GM10248 (cell line): Measurements from ENCODE around the gene CRTC1.

Source experiments
- CTCF ChIA-PET: fragments of 300-600 bp; sonication (Branson Sonifier 250); formaldehyde crosslinking; extraction: SDS; loops from one replicate; lab custom pipeline; 2021; ENCODE audit warnings: antibody characterized with exemption; lab: Yijun Ruan, JAX
- POLR2A ChIA-PET: fragments of 350-650 bp; sonication (Branson Sonifier 250); formaldehyde crosslinking; extraction: SDS; loops from one replicate; lab custom pipeline; 2020; ENCODE audit warnings: antibody characterized with exemption; lab: Yijun Ruan, JAX
- DNase-seq: peaks from one replicate; pipeline ENCODE4 v3.0.0; 2012; ENCODE audit errors: extremely low spot score
- CTCF ChIP-seq: IDR thresholded peaks from 2 replicates; pipeline ENCODE4 v1.5.1; 2012; ENCODE audit warnings: mild to moderate bottlenecking, low read depth; ENCODE audit errors: extremely low read depth, missing control alignments, control extremely low read depth

Gene CRTC1

GRCh38 chr19:18778826-18779495 is 95.5 kb downstream of the CRTC1 start:
- no peak for DNase-seq
- POLR2A ChIA-PET = interaction anchor here (0.5 kb wide), 1 partner anchor 96 kb away, joined by 6 read pairs; no protein-coding TSS in a partner anchor
- CTCF ChIA-PET = interaction anchor here (1.0 kb wide), 1 partner anchor 19 kb away, joined by 3 read pairs; no protein-coding TSS in a partner anchor
- no peak for TF ChIP-seq CTCF

DNA sequence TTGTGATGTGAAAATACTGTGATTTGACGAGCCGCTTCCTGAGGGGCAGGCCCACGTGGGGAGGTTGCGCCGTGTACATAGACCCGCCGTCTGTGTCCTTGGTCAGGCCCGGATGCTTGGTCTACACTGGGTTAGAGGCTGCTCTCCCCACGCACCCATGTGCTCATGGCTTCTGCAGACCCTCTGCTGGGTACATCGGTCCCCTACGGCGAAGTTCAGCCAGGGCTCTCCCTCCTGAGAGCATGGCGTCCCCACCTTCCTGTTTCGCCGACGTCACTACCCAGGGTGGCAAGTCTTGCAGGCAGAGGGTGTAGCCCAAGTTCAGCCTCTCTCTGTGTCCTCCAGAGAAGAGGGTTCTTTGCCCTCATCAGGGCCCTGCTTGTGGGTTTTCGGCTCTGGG is 96.6 kb downstream of the CRTC1 start:
- TF ChIP-seq CTCF = no peak

DNA sequence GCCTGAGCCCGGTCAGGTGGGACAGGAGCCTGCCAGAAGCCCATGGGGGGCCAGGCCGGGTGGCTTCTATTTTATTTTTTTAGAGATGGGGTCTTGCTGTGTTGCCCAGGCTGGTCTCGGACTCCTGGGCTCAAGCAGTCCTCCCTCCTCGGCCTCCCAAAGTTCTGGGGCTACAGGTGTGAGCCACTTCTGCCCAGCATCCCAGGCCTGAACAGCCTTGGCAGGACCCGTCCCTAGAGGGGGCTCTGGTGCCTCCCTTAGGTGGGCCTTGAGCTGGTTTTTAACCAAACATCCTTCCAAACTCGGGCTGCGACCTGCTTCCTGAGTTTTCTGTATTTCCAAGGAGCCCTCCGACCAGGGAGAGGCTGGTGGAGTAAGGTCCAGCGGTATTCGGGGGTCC is 97.2 kb downstream of the CRTC1 start:
- CTCF ChIA-PET = interaction anchor here (1.1 to 1.2 kb wide), 3 partner anchors 9 to 86 kb away, joined by 3 to 4 read pairs (median 4); no protein-coding TSS in a partner anchor
- DNase-seq = no peak
- TF ChIP-seq CTCF = no peak
- POLR2A ChIA-PET = interaction anchor here (0.6 kb wide), 1 partner anchor 109 kb away, joined by 4 read pairs; no protein-coding TSS in a partner anchor

More for the DNA sequence above, 96.6 kb downstream of the CRTC1 start:
- CTCF ChIA-PET = interaction anchor here (1.2 kb wide), 2 partner anchors 9 to 87 kb away, joined by 3 to 4 read pairs; no protein-coding TSS in a partner anchor
- POLR2A ChIA-PET = interaction anchor here (0.6 kb wide), 1 partner anchor 108 kb away, joined by 4 read pairs; no protein-coding TSS in a partner anchor
- DNase-seq = no peak

DNA sequence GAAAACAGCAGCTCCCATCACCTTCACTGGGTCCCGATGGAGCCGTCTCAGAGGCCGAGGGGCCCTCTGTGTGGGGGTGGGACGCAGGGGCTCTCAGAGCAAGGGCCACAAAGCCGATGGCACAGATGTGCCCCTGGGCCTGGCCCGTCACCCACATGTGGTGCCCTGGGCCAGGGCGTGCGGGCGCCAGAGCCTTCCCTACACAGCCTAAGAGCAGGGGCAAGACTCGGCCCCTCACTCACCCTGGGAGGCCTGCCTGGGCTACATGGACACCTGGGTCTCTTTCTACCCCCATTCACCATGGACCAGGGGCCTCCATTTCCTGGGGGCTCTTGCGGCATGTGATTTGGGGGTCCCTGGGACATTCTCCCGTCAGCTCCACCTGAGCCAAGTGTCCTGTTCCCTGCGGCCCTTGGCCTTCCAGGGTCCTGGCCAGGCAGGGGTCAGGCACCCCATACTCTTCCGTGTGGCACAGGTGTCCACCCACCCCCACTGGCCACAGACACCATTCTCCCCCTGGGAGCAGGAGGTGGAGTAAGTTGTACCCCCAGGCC is 97.6 kb downstream of the CRTC1 start:
- ChIA-PET POLR2A (no interaction called here), CTCF (interaction anchor here (1.1 to 1.2 kb wide), 3 partner anchors 10 to 86 kb away, joined by 3 to 4 read pairs (median 4); no protein-coding TSS in a partner anchor)
- no peak for TF ChIP-seq CTCF
- DNase-seq = no peak

GRCh38 chr19:18781885-18782527 is 98.5 kb downstream of the CRTC1 start:
- ChIA-PET CTCF (no interaction called here), POLR2A (no interaction called here)
- no peak for DNase-seq
- no peak for TF ChIP-seq CTCF

DNA sequence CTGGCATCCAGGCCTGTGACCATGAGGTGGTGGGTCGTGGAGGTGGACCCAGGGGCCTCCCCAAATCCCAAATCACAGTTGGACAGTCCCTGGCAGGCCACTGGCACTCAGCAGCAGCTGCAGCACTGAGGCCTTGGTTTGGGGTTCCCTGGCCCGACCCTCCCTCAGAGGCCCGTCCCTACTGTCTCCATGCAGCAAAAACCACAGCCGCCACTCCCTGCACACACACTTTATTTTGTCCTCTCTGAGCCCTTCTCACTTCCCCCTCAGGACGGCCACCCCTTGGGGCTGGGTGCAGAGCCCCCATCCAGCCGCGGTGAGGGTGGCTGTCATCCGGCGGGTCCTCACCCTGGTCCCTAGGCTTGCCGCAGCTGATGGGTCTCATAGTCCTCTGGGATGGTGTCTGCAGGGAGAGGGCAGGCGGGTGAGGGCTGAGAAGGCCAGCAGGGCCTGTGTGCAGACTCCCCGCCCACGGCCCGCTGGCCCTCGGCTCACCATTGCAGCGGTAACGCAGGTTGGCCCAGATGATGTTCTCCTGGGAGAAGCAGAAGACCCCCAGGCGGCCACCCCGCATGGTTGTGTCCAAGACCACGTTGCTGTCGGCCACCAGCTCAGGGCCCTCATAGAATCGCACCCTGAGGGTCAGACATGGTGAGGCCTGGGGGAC is 99.2 kb downstream of the CRTC1 start:
- ChIA-PET POLR2A (no interaction called here), CTCF (no interaction called here)
- TF ChIP-seq CTCF = no peak

More for the DNA sequence above, 99.2 kb downstream of the CRTC1 start:
- no peak for DNase-seq
